ENCODE data around the gene RCOR3. TPM values are rescaled to one million over a fixed set of nuclear protein-coding genes. Genes with fewer than 3 reads are reported as not detected.

The RCOR3 gene
- total RNA-seq, 4 donors from 2014 or later = 49.3 to 77.8 (median 57.6) TPM

DNA sequence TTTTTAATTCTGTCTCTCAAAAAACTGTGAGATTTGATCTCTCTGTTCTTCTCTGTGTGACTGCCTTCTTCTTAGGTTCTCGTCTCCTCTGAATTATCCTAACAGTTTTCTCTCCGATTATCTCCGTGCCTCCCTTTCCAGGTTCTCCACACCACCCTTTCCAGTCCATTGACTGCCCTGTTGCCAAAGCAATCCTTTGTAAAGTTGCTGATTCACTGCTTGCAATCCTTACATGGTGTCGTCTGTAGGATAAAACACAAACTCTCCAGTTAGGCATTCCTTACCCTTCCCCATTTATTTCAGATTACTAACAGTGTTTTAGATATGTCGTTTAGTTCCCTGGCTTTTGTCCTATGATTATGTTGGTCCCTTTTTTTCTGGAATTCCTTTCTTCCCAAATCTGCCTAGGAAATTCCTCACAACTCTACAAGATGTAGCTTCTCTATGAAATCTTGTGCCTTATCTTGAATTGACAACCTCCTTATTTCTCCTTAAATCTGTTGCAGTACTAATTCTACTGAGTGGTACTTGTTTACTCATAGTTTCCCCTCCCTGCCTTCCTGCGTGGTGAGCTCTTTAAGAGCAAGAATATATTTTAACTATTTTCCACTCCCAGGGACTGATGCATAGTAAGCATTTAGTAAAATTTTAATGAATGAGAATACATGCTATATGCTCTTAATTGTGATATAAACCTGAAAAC, 22.3 kb downstream of the RCOR3 start:
- TF ChIP-seq, protein P1, sequence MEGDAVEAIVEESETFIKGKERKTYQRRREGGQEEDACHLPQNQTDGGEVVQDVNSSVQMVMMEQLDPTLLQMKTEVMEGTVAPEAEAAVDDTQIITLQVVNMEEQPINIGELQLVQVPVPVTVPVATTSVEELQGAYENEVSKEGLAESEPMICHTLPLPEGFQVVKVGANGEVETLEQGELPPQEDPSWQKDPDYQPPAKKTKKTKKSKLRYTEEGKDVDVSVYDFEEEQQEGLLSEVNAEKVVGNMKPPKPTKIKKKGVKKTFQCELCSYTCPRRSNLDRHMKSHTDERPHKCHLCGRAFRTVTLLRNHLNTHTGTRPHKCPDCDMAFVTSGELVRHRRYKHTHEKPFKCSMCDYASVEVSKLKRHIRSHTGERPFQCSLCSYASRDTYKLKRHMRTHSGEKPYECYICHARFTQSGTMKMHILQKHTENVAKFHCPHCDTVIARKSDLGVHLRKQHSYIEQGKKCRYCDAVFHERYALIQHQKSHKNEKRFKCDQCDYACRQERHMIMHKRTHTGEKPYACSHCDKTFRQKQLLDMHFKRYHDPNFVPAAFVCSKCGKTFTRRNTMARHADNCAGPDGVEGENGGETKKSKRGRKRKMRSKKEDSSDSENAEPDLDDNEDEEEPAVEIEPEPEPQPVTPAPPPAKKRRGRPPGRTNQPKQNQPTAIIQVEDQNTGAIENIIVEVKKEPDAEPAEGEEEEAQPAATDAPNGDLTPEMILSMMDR (IDR thresholded peaks at IDR 0.05; ENCODE audit: low read depth) = no peak

DNA sequence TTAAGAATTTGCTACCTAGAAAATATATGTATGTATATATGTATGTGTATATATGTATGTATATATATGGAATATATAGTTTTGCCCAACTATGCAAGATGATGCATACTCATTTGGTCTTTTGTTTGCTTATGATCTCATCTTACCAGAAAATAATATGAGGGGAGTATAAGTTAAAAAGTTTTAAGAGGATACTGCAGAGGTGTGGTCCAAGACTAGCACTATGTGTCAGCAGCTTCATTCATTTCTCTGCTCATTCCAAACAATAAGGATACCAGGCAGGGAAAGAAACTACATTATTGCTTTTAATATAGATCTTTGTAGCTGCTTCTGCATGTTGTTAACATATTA, 22.8 kb downstream of the RCOR3 start:
- TF ChIP-seq, protein P1 (IDR thresholded peaks at IDR 0.05; ENCODE audit: low read depth) = no peak

DNA sequence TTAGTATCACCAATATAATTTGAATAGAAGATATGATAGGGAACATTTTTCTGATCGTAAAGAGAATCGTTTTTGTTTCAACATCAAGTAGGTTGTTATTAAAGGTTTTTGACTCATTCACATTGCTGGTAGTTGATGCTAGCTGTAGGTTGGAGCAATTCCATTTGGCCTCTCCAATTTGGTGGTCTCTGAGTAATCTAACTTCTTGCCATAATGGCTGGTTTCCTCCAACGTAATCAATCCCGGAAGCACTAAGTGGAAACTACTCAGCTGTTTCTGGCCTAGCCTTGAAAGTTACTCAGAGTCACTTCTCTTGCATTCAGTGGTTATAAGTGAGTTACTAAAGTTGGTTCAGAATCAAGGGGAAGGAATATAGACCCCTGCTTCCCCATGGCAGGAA, 26.0 kb downstream of the RCOR3 start:
- TF ChIP-seq, protein P1 (IDR thresholded peaks at IDR 0.05; ENCODE audit: low read depth) = no peak

DNA sequence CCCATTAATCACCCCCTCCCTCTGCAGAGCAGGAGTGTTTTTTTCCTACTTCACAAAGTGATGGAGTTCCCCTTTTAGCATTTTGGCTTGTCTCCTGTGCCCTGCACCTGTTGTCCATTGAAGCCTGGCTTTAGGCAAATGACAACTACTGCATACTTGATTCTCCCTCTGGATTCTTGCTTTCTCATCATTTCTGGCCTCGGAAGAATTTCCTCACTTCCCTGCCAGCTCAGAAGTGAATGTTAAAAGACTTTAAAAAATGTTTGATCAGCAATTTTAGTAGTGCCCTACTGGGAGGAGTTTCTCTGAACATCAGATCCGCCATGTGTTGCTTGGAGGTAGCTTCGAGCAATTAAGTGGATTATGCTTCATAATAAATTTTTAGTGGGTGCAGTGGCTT, 28.1 kb downstream of the RCOR3 start:
- TF ChIP-seq, protein P1 (IDR thresholded peaks at IDR 0.05; ENCODE audit: low read depth) = no peak

DNA sequence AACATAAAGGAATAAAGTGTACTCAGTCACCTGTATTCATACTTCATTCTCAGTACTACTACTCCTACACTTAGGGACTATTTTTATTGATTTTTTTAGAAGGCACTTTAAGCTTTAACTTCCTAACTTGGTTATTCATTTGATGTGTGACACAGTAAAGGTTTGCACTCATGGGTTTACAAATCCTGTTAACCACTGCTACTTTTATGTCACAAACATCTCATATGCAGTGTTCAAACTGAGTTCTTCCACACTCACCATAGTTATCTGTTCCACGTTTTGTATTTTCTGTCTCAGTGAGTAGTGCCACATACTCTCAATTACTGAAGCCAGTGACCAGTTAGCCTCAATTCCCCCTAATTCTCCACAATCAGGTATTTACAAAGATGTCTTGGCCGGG, 33.2 kb downstream of the RCOR3 start:
- TF ChIP-seq, protein P1 (IDR thresholded peaks at IDR 0.05; ENCODE audit: low read depth) = no peak

DNA sequence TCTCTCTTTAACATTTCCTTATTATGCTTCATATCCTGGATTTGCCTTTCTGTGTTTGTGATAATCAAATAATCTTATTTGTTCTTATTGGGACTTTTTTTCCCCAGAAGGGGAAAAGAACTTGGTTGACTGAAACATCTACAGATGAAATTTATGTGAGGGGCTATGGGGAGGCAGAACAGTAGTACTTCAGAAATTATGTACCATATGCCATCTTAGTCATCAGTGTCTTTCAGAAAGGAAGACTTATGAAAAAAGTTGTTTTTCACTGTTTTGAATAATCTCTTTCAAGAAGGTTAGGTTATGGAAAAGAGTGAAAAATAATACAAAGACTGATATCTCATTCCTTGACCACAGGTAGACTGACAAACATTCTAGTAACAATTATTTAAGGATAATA, 37.2 kb downstream of the RCOR3 start:
- TF ChIP-seq, protein P1 (IDR thresholded peaks at IDR 0.05; ENCODE audit: low read depth) = no peak

DNA sequence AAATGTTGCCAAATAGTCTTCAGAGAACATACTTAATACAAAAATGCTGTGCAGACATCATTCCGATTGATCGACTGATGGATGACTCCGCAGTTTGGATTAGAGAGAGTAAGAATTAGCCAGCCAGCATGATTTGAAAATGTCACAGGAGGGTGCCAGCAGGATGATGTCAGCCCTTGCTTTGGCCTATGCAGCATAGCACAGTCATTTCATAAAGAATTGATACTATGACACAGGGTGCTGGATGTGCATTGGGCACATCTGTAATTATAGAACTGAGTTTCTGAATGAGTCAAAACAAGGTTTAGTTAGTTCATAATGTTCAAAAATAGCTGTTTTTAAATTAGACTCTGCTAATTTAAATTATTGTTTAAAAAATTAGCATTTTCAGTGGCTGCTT, 45.9 kb downstream of the RCOR3 start:
- TF ChIP-seq, protein P1 (IDR thresholded peaks at IDR 0.05; ENCODE audit: low read depth) = no peak
